Lung (tissue), 12 donors: Measurements from ENCODE around the gene CLCN3. TPM values are rescaled to one million over a fixed set of nuclear protein-coding genes. Genes with fewer than 3 reads are reported as not detected.

Source experiments
- ATAC-seq: fragments of 200-7000 bp; cut with Tn5 transposase; one replicate; pipeline ENCODE4 v1.9.1; 2020; ENCODE audit warnings: moderate number of reproducible peaks; ENCODE audit not compliant: insufficient read depth, low FRiP score
- DNase-seq, 3 donors: peaks; one replicate each; pipeline ENCODE4 v3.0.0-alpha.2; 2013 to 2017
- H3K27ac ChIP-seq, 2 donors: one replicate each; pipeline ENCODE4 v1.5.1; 2013; ENCODE audit warnings: mild to moderate bottlenecking in 2 of 2, moderate library complexity in 2 of 2, control low read depth in 1 of 2, inconsistent platforms in 1 of 2, low read depth in 1 of 2, low read length in 1 of 2
- H3K27me3 ChIP-seq, 3 donors: one replicate each; pipeline ENCODE4 v1.5.1; 2013; ENCODE audit warnings: low read length in 2 of 3; ENCODE audit not compliant: control insufficient read depth in 3 of 3, insufficient read depth in 3 of 3
- H3K36me3 ChIP-seq, 4 donors: one replicate each; pipeline ENCODE4 v1.5.1; 2013; ENCODE audit warnings: low read length in 4 of 4, mild to moderate bottlenecking in 1 of 4, moderate library complexity in 1 of 4; ENCODE audit not compliant: control insufficient read depth in 4 of 4, insufficient read depth in 4 of 4
- H3K4me1 ChIP-seq, 5 donors: one replicate each; pipeline ENCODE4 v1.5.1; 2013; ENCODE audit warnings: low read length in 5 of 5, mild to moderate bottlenecking in 2 of 5, moderate library complexity in 1 of 5; ENCODE audit not compliant: control insufficient read depth in 5 of 5, insufficient read depth in 5 of 5
- H3K4me3 ChIP-seq: one replicate; pipeline ENCODE4 v1.5.1; 2013; ENCODE audit warnings: mild to moderate bottlenecking, control low read depth, moderate library complexity
- H3K9ac ChIP-seq, 2 donors: one replicate each; pipeline ENCODE4 v1.5.1; 2013; ENCODE audit warnings: low read length in 2 of 2, control low read depth in 1 of 2; ENCODE audit not compliant: insufficient read depth in 1 of 2
- H3K9me3 ChIP-seq, 4 donors: one replicate each; pipeline ENCODE4 v1.5.1; 2013; ENCODE audit warnings: low read length in 3 of 4, mild to moderate bottlenecking in 1 of 4, moderate library complexity in 1 of 4; ENCODE audit not compliant: control insufficient read depth in 4 of 4, insufficient read depth in 3 of 4
- WGBS, 2 donors: extraction: QIAGEN DNeasy Blood & Tissue Kit; methylation state at CpG; one replicate each; pipeline ENCODE4 v1.1.7; 2013; 5-methylcytosine and 5-hydroxymethylcytosine counted together
- polyA plus RNA-seq, 2 donors: library from polyadenylated mRNA; stranded (reverse); fragments of 200-250 nt; gene quantifications; one replicate each; pipeline ENCODE4 v1.2.1, GENCODE V29; 2013
- total RNA-seq, 2 donors: library from RNA; depleted of rRNA in 1 of 2; stranded (reverse); fragments of >200 nt in 1 of 2; gene quantifications; one replicate each; pipeline ENCODE4 v1.2.1, GENCODE V29; 2014 to 2021
- TF ChIP-seq, protein P1 (sequence below): IDR thresholded peaks from 2 replicates; pipeline ENCODE4 v1.5.1; 2012; ENCODE audit warnings: mild to moderate bottlenecking; ENCODE audit errors: control extremely low read depth, extremely low read depth
- donor health status: control.
- donor health status: control.
- donor health status: Bipolar disorder and iron deficiency.
- donor health status: healthy.
- donor health status: DM: yes; HTN: yes; CAD: no.

The CLCN3 gene
- total and polyA plus RNA-seq, 4 donors = 11.0 to 59.6 (median 27.6) TPM

- DNase-seq (no peak), ATAC-seq (no peak)
- TF ChIP-seq, protein P1, sequence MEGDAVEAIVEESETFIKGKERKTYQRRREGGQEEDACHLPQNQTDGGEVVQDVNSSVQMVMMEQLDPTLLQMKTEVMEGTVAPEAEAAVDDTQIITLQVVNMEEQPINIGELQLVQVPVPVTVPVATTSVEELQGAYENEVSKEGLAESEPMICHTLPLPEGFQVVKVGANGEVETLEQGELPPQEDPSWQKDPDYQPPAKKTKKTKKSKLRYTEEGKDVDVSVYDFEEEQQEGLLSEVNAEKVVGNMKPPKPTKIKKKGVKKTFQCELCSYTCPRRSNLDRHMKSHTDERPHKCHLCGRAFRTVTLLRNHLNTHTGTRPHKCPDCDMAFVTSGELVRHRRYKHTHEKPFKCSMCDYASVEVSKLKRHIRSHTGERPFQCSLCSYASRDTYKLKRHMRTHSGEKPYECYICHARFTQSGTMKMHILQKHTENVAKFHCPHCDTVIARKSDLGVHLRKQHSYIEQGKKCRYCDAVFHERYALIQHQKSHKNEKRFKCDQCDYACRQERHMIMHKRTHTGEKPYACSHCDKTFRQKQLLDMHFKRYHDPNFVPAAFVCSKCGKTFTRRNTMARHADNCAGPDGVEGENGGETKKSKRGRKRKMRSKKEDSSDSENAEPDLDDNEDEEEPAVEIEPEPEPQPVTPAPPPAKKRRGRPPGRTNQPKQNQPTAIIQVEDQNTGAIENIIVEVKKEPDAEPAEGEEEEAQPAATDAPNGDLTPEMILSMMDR = no peak
- 92 to 97% methylated on average over 2 of the region's 2 CpGs for WGBS, 2 donors
- peak overlapping the region in 1 of 2 donors; percentile 45 for H3K27ac ChIP-seq
- H3K9ac ChIP-seq = no peak overlapping the region
- peaks cover 5 to 22% (median 17%) of the 10 kb centered on the region in 4 donors for H3K36me3 ChIP-seq
- peaks cover 0 to 3% (median 0%) of the 10 kb centered on the region in 5 donors for H3K4me1 ChIP-seq
- no peaks in the 10 kb centered on the region for H3K27me3 ChIP-seq
- H3K9me3 ChIP-seq = no peaks in the 10 kb centered on the region
- no peak overlapping the region for H3K4me3 ChIP-seq
Observed at GRCh38 chr4:169707958-169708643, 87.7 kb downstream of the CLCN3 start.

- ATAC-seq = no peak
- Histone ChIP-seq H3K4me3 (no peak overlapping the region), H3K9me3 (no peaks in the 10 kb centered on the region), H3K9ac (no peak overlapping the region), H3K27ac (no peak overlapping the region), H3K36me3 (peaks cover 9 to 33% (median 12%) of the 10 kb centered on the region in 4 donors), H3K27me3 (no peaks in the 10 kb centered on the region), H3K4me1 (peaks cover 0 to 3% (median 0%) of the 10 kb centered on the region in 5 donors)
- DNase-seq = no peak
- 97% methylated on average over 2 of the region's 2 CpGs for WGBS, 2 donors
- TF ChIP-seq, protein P1 = no peak
Observed at GRCh38 chr4:169715826-169716225, 95.4 kb downstream of the CLCN3 start.

DNA sequence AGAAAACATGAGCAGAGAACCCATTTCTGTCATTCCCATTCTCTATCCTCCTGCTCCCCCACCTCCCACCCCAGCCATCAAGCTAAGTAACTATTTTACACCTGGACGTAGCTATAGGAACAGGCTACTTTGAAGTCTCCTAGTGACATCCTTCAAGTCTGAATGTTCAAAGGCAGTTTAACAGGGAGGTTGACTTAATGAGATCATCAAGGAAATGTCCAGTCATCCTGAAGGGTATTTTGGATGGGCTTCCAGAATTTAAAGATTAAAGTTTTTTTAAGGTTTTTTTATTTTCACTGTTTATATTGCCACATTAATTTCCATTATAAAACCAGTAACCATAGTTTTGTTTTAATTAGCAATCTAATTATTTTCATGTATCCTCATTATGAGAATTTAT lies 96.3 kb downstream of the CLCN3 start:
- H3K27me3 ChIP-seq = no peaks in the 10 kb centered on the region
- no peak overlapping the region for H3K9ac ChIP-seq
- no peak for DNase-seq
- ATAC-seq = no peak
- H3K9me3 ChIP-seq = no peaks in the 10 kb centered on the region
- H3K27ac ChIP-seq = no peak overlapping the region
- peaks cover 0 to 3% (median 0%) of the 10 kb centered on the region in 5 donors for H3K4me1 ChIP-seq
- H3K36me3 ChIP-seq = peaks cover 9 to 33% (median 11%) of the 10 kb centered on the region in 4 donors
- no peak overlapping the region for H3K4me3 ChIP-seq
- WGBS, 2 donors = 85 to 87% methylated on average over 1 of the region's 1 CpG
- TF ChIP-seq, protein P1 = no peak
